HepG2 (cell line): Measurements from ENCODE around the gene OVOL2. TPM values are rescaled to one million over a fixed set of nuclear protein-coding genes. Genes with fewer than 3 reads are reported as not detected.

Experiments
- ARNT ChIP-seq: fragments of 450-650 bp; IDR thresholded peaks from 2 replicates; pipeline ENCODE4 v1.6.1; 2017
- CAMTA2 ChIP-seq: sonication (generic); formaldehyde crosslinking; IDR thresholded peaks from 2 replicates; pipeline ENCODE4 v1.4.0; 2020; ENCODE audit warnings: mild to moderate bottlenecking, missing genetic modification reagents, borderline replicate concordance
- ELF1 ChIP-seq: sonication (generic); formaldehyde crosslinking; IDR thresholded peaks from 2 replicates; pipeline ENCODE4 v1.4.0; 2020; ENCODE audit warnings: missing genetic modification reagents
- ETV6 ChIP-seq: sonication (generic); formaldehyde crosslinking; conservative IDR thresholded peaks from 2 replicates; pipeline ENCODE4 v1.4.0; 2020; ENCODE audit warnings: missing genetic modification reagents
- HIVEP1 ChIP-seq: sonication (generic); formaldehyde crosslinking; IDR thresholded peaks from 2 replicates; pipeline ENCODE4 v1.4.0; 2020; ENCODE audit warnings: mild to moderate bottlenecking, missing genetic modification reagents
- HNRNPH1 ChIP-seq: fragments of 200-400 bp; formaldehyde crosslinking; optimal IDR thresholded peaks from 2 replicates; pipeline ENCODE3; 2017; ENCODE audit warnings: mild to moderate bottlenecking, low read depth, low read length
- NFYC ChIP-seq: IDR thresholded peaks from 2 replicates; pipeline ENCODE4 v1.6.1; 2016; ENCODE audit warnings: missing genetic modification reagents, missing compliant biosample characterization
- NR3C1 ChIP-seq: sonication (generic); formaldehyde crosslinking; IDR thresholded peaks from 2 replicates; pipeline ENCODE4 v1.4.0; 2020; ENCODE audit warnings: missing genetic modification reagents
- PHF20 ChIP-seq: sonication (generic); formaldehyde crosslinking; IDR thresholded peaks from 2 replicates; pipeline ENCODE4 v1.5.0; 2020; ENCODE audit warnings: mild to moderate bottlenecking, missing genetic modification reagents
- RARA ChIP-seq: IDR thresholded peaks from 2 replicates; pipeline ENCODE4 v1.6.1; 2016; ENCODE audit warnings: missing genetic modification reagents, missing compliant biosample characterization
- SNAI1 ChIP-seq: sonication (generic); formaldehyde crosslinking; IDR thresholded peaks from 2 replicates; pipeline ENCODE4 v1.5.0; 2020; ENCODE audit warnings: mild to moderate bottlenecking, missing genetic modification reagents, borderline replicate concordance
- SNAPC4 ChIP-seq: sonication (generic); formaldehyde crosslinking; IDR thresholded peaks from 2 replicates; pipeline ENCODE4 v1.4.0; 2020; ENCODE audit warnings: mild to moderate bottlenecking, missing genetic modification reagents
- TEAD2 ChIP-seq: sonication (generic); formaldehyde crosslinking; IDR thresholded peaks from 2 replicates; pipeline ENCODE4 v1.9.0; 2021; ENCODE audit warnings: missing genetic modification reagents
- UBTF ChIP-seq: sonication (generic); formaldehyde crosslinking; IDR thresholded peaks from 2 replicates; pipeline ENCODE4 v1.4.0; 2020; ENCODE audit warnings: mild to moderate bottlenecking, missing genetic modification reagents
- ZNF12 ChIP-seq: sonication (generic); formaldehyde crosslinking; IDR thresholded peaks from 2 replicates; pipeline ENCODE4 v1.5.0; 2020; ENCODE audit warnings: missing genetic modification reagents
- ZNF329 ChIP-seq: sonication (generic); formaldehyde crosslinking; IDR thresholded peaks from 2 replicates; pipeline ENCODE4 v1.9.0; 2021; ENCODE audit warnings: low read depth, mild to moderate bottlenecking, missing genetic modification reagents
- ZNF615 ChIP-seq: sonication (generic); formaldehyde crosslinking; IDR thresholded peaks from 2 replicates; pipeline ENCODE4 v1.5.0; 2020; ENCODE audit warnings: mild to moderate bottlenecking, missing genetic modification reagents, borderline replicate concordance
- ZNF7 ChIP-seq: IDR thresholded peaks from 2 replicates; pipeline ENCODE4 v1.6.1; 2016; ENCODE audit warnings: missing biosample characterization, missing genetic modification reagents
- ZSCAN22 ChIP-seq: sonication (generic); formaldehyde crosslinking; IDR thresholded peaks from 2 replicates; pipeline ENCODE4 v1.4.0; 2020; ENCODE audit warnings: mild to moderate bottlenecking, missing genetic modification reagents
- polyA plus RNA-seq, 8 experiments: library from polyadenylated mRNA; depleted of rRNA in 3 of 8; stranded (reverse) in 7 of 8; unstranded in 1 of 8; fragments of >200 nt; fragmentation: Illumina TruSeq in 4 of 8; extraction: Trizol in 4 of 8; gene quantifications; 2 replicates each; pipeline versions ENCODE4 v1.2.1 to v1.2.3, GENCODE V29; 2011 to 2016; ENCODE audit warnings: low read depth in 4 of 8, missing spikeins in 1 of 8, mixed read lengths in 1 of 8; ENCODE audit not compliant: insufficient read depth in 1 of 8
- total RNA-seq, 5 experiments: library from RNA; depleted of rRNA; stranded (reverse); fragments of >200 nt; fragmentation: Illumina TruSeq; extraction: Trizol; gene quantifications; 2 replicates each; pipeline ENCODE4 v1.2.3, GENCODE V29; 2016; ENCODE audit warnings: low read depth in 1 of 5
- TF ChIP-seq, protein P1 (sequence below), 2 experiments: IDR thresholded peaks; 2 replicates each; pipeline ENCODE4 v1.6.1; 2011 to 2012; ENCODE audit warnings: low read length in 2 of 2, borderline replicate concordance in 1 of 2, low read depth in 1 of 2, mild to moderate bottlenecking in 1 of 2, moderate library complexity in 1 of 2

The OVOL2 gene
- total and polyA plus RNA-seq, 2 of the 13 experiments (the other 11 are each of a cell fraction or from before 2014, with no cell fraction given): 0.20 to 0.31 TPM

DNA sequence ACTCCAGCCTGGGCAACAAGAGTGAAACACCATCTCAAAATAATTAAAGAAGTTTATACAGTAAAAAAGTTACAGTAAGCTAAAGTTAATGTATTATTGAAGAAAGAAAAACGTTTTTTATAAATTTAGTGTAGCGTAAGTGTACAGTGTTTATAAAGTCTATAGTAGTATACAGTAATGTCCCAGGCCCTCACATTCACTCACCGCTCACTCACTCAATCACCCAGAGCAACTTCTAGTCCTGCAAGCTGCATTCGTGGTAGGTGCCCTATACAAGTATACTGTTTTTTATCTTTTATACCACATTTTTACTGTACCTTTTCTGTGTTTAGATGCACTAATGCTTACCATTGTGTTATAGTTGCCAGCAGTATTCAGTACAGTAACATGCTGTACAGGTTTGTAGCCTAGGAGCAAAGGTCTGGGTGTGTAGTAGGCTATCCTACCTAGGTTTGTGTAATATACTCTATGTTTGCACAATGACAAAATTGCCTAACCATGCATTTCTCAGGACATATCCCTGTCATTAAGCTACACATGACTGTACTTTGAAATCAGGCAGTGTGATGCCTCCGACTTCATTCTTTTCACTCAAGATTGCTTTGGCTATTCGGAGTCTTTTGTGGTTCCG, 72.2 kb downstream of the OVOL2 start (continued):
- TF ChIP-seq ZSCAN22 (CRISPR knock-in tag) (no peak), SNAI1 (CRISPR knock-in tag) (no peak), ELF1 (CRISPR knock-in tag) (peak; percentile 51; the same call in 1 of the 2 replicates), HNRNPH1 (no peak), ZNF615 (CRISPR knock-in tag) (no peak), ARNT (no peak), ZNF329 (CRISPR knock-in tag) (no peak), ETV6 (no peak; the same call in 1 of the 2 replicates), HIVEP1 (no peak), TEAD2 (CRISPR knock-in tag) (no peak), PHF20 (CRISPR knock-in tag) (no peak), UBTF (no peak), NFYC (no peak), SNAPC4 (CRISPR knock-in tag) (no peak), RARA (CRISPR knock-in tag) (peak; percentile 77), NR3C1 (no peak), ZNF12 (CRISPR knock-in tag) (peak; percentile 90; the same call in 1 of the 2 replicates), CAMTA2 (no peak), ZNF7 (CRISPR knock-in tag) (no peak; the same call in 1 of the 2 replicates)
- TF ChIP-seq, protein P1, sequence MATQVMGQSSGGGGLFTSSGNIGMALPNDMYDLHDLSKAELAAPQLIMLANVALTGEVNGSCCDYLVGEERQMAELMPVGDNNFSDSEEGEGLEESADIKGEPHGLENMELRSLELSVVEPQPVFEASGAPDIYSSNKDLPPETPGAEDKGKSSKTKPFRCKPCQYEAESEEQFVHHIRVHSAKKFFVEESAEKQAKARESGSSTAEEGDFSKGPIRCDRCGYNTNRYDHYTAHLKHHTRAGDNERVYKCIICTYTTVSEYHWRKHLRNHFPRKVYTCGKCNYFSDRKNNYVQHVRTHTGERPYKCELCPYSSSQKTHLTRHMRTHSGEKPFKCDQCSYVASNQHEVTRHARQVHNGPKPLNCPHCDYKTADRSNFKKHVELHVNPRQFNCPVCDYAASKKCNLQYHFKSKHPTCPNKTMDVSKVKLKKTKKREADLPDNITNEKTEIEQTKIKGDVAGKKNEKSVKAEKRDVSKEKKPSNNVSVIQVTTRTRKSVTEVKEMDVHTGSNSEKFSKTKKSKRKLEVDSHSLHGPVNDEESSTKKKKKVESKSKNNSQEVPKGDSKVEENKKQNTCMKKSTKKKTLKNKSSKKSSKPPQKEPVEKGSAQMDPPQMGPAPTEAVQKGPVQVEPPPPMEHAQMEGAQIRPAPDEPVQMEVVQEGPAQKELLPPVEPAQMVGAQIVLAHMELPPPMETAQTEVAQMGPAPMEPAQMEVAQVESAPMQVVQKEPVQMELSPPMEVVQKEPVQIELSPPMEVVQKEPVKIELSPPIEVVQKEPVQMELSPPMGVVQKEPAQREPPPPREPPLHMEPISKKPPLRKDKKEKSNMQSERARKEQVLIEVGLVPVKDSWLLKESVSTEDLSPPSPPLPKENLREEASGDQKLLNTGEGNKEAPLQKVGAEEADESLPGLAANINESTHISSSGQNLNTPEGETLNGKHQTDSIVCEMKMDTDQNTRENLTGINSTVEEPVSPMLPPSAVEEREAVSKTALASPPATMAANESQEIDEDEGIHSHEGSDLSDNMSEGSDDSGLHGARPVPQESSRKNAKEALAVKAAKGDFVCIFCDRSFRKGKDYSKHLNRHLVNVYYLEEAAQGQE (IDR thresholded peaks at IDR 0.05; ENCODE audit: borderline replicate concordance in 1 of 2, low read depth in 1 of 2, low read length in 2 of 2): 0 out of 4 replicates have a peak, but pooled peaks of 1 of the 2 experiments have one; percentile 41
